Prostate gland (tissue), 2 donors: Measurements from ENCODE around the gene TMEM245. TPM values are rescaled to one million over a fixed set of nuclear protein-coding genes. Genes with fewer than 3 reads are reported as not detected.
"Not testable (repeated sequence)": the region's sequence is repeated elsewhere in the genome, so short reads cannot be mapped to it uniquely, and the experiment has no call there.

Source experiments
- DNase-seq: peaks from one replicate; pipeline ENCODE4 v3.0.0-alpha.2; 2019; ENCODE audit warnings: low spot score
- H3K27ac ChIP-seq, 2 donors: fragments of 200-600 bp; sonication (generic); 2 replicates each; pipeline ENCODE4 v1.5.1; 2017 to 2019
- H3K27me3 ChIP-seq: fragments of 200-600 bp; sonication (generic); replicated peaks from 2 replicates; pipeline ENCODE4 v1.5.1; 2019; ENCODE audit not compliant: insufficient read depth
- H3K36me3 ChIP-seq, 2 donors: fragments of 200-600 bp; sonication (generic); 1 replicate in 1 of 2; 2 replicates in 1 of 2; pipeline versions ENCODE4 v1.5.1 to v1.8.1; 2017 to 2019
- H3K4me1 ChIP-seq: fragments of 200-600 bp; sonication (generic); replicated peaks from 2 replicates; pipeline ENCODE4 v1.5.1; 2019
- H3K4me3 ChIP-seq, 2 donors: fragments of 200-600 bp; sonication (generic); 2 replicates each; pipeline ENCODE4 v1.5.1; 2017 to 2019
- H3K9me3 ChIP-seq: fragments of 200-600 bp; sonication (generic); 2 replicates; pipeline ENCODE4 v1.5.1; 2017
- CTCF ChIP-seq, 4 experiments: fragments of 200-600 bp in 2 of 4; fragments of 450-650 bp in 2 of 4; sonication (generic) in 2 of 4; IDR thresholded peaks; 1 replicate in 3 of 4; 2 replicates in 1 of 4; pipeline ENCODE4 v1.5.1; 2016 to 2019; ENCODE audit warnings: antibody characterized with exemption in 4 of 4, mild to moderate bottlenecking in 2 of 4, moderate library complexity in 2 of 4
- POLR2A ChIP-seq: fragments of 450-650 bp; IDR thresholded peaks from one replicate; pipeline ENCODE4 v1.6.1; 2016; ENCODE audit warnings: antibody characterized with exemption, mild to moderate bottlenecking
- POLR2AphosphoS5 ChIP-seq: sonication (generic); formaldehyde crosslinking; IDR thresholded peaks from one replicate; pipeline ENCODE4 v1.6.1; 2017; ENCODE audit warnings: antibody characterized with exemption
- WGBS: methylation state at CpG from one replicate; pipeline ENCODE4 v1.1.5; 2018; 5-methylcytosine and 5-hydroxymethylcytosine counted together
- intact Hi-C: fragments of 100-400 bp; cut with DNase I; formaldehyde crosslinking; loops from one replicate; pipeline ENCODE4 v1.14.2; 2022
- total RNA-seq, 2 donors: library from RNA; depleted of rRNA; stranded (reverse); fragments of >200 nt; gene quantifications; one replicate each; pipeline ENCODE4 v1.1.0, GENCODE V29; 2016

The TMEM245 gene
- total RNA-seq, 2 donors from 2014 or later, result 57.7 to 82.1 TPM

GRCh38 chr9:109138421-109138820 is 18.7 kb upstream of the TMEM245 start:
- TF ChIP-seq POLR2A, result no peak
- no peak for TF ChIP-seq POLR2AphosphoS5
- no peak for TF ChIP-seq CTCF (IDR thresholded peaks at IDR 0.05)
- intact Hi-C loops, result no loop called here
- H3K27me3 ChIP-seq, result no peaks in the 10 kb centered on the region
- H3K4me1 ChIP-seq, result no peaks in the 10 kb centered on the region
- DNase-seq, result no peak
- 91% methylated on average over 2 of the region's 2 CpGs for WGBS
- H3K36me3 ChIP-seq, result no peaks in the 10 kb centered on the region
- no peak overlapping the region for H3K27ac ChIP-seq
- no peaks in the 10 kb centered on the region for H3K9me3 ChIP-seq
- H3K4me3 ChIP-seq, result no peak overlapping the region

GRCh38 chr9:109134167-109134578 is 14.4 kb upstream of the TMEM245 start:
- TF ChIP-seq CTCF (IDR thresholded peaks at IDR 0.05), result no peak
- intact Hi-C loops, result no loop called here

GRCh38 chr9:109133533-109133932 is 13.8 kb upstream of the TMEM245 start:
- Histone ChIP-seq H3K36me3 (no peaks in the 10 kb centered on the region), H3K4me3 (no peak overlapping the region), H3K9me3 (no peaks in the 10 kb centered on the region), H3K27me3 (no peaks in the 10 kb centered on the region), H3K27ac (no peak overlapping the region), H3K4me1 (no peaks in the 10 kb centered on the region)
- intact Hi-C loops, result no loop called here
- DNase-seq, result no peak
- WGBS, result 91% methylated on average over 2 of the region's 2 CpGs
- TF ChIP-seq POLR2A (no peak), POLR2AphosphoS5 (no peak), CTCF (IDR thresholded peaks at IDR 0.05) (no peak)

More at GRCh38 chr9:109134167-109134578, 14.4 kb upstream of the TMEM245 start:
- DNase-seq, result no peak
- H3K9me3 ChIP-seq, result no peaks in the 10 kb centered on the region
- H3K27me3 ChIP-seq, result no peaks in the 10 kb centered on the region
- 85% methylated on average over 1 of the region's 1 CpG for WGBS
- no peak overlapping the region for H3K27ac ChIP-seq
- H3K4me1 ChIP-seq, result no peaks in the 10 kb centered on the region
- H3K36me3 ChIP-seq, result no peaks in the 10 kb centered on the region
- H3K4me3 ChIP-seq, result no peak overlapping the region

GRCh38 chr9:109132567-109133021 is 12.8 kb upstream of the TMEM245 start:
- Histone ChIP-seq H3K4me3 (no peak overlapping the region), H3K27me3 (no peaks in the 10 kb centered on the region), H3K36me3 (no peaks in the 10 kb centered on the region), H3K9me3 (no peaks in the 10 kb centered on the region), H3K27ac (no peak overlapping the region), H3K4me1 (no peaks in the 10 kb centered on the region)
- DNase-seq, result no peak
- intact Hi-C loops, result no loop called here
- WGBS, result 84% methylated on average over 2 of the region's 2 CpGs
- TF ChIP-seq CTCF (IDR thresholded peaks at IDR 0.05) (no peak), POLR2AphosphoS5 (no peak), POLR2A (no peak)

- Histone ChIP-seq H3K4me3 (no peak overlapping the region), H3K27ac (no peak overlapping the region), H3K27me3 (no peaks in the 10 kb centered on the region), H3K36me3 (no peaks in the 10 kb centered on the region), H3K9me3 (no peaks in the 10 kb centered on the region), H3K4me1 (no peaks in the 10 kb centered on the region)
- intact Hi-C loops, result loop anchor here (10.0 kb wide), 1 partner anchor 55 kb away; no protein-coding TSS in a partner anchor
- WGBS, result 68% methylated on average over 6 of the region's 6 CpGs
- TF ChIP-seq POLR2A (no peak), POLR2AphosphoS5 (no peak), CTCF (IDR thresholded peaks at IDR 0.05) (no peak)
- DNase-seq, result no peak
Measured at GRCh38 chr9:109129470-109130197, 9.9 kb upstream of the TMEM245 start.

- not testable (repeated sequence) for H3K4me1 ChIP-seq, H3K9me3 ChIP-seq, DNase-seq, H3K27ac ChIP-seq, H3K4me3 ChIP-seq, H3K36me3 ChIP-seq, H3K27me3 ChIP-seq
- WGBS, result 85% methylated on average over 4 of the region's 4 CpGs
- intact Hi-C loops, result loop anchor here (10.0 kb wide), 1 partner anchor 58 kb away; no protein-coding TSS in a partner anchor
Measured at GRCh38 chr9:109126671-109127070, 6.9 kb upstream of the TMEM245 start.
